Cardiac septum (tissue), 1 donor: ENCODE results near the gene MEOX2. TPM values are rescaled to one million over a fixed set of nuclear protein-coding genes. Genes with fewer than 3 reads are reported as not detected.

Source experiments
- DNase-seq: peaks from one replicate; pipeline ENCODE4 v3.0.0-alpha.2; 2020; ENCODE audit warnings: low spot score
- intact Hi-C: fragments of 100-400 bp; cut with DNase I; formaldehyde crosslinking; loops from one replicate; pipeline ENCODE4 v1.14.0; 2022
- total RNA-seq: library from RNA; stranded (reverse); fragmentation: NEBNext Ultra II Directional; extraction: Animal tissue kit (Norgen Biotek cat#: 25700); gene quantifications from one replicate; pipeline ENCODE4 v1.2.1, GENCODE V29; 2021
- donor health status: DM: no; HTN: no; CAD: no.

The MEOX2 gene
- total RNA-seq, 1 donor from 2014 or later: 6.9 TPM

DNA sequence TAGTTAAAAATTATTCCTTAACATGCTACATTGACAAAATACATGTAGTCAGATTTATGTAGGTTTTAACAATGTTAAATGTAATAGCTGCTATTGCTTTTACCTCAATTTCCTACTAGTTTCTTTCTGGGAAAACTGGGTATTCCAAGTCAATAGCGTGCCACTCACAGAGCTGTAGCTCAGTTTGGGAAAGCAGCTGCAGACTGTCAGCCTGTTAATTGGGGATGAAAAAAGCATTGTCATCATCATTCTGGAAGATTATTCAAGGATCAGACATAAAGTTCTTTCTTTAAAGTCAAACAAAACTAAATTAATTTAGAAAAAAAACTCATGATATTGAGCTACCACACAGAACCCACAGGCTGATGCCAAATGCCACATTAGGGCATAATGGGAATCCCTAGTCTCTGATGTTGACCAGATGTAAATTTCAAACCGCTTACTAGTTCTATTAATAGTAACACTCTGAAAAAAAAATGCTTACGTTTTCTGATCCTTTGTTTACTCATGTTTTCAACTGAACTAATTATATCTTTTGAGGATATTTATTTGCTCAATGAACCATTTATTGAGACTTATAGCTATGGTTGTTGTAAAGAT lies 105.0 kb downstream of the MEOX2 start:
- intact Hi-C loops: no loop called here
- no peak for DNase-seq

GRCh38 chr7:15580604-15581351 lies 105.7 kb downstream of the MEOX2 start:
- DNase-seq: no peak
- intact Hi-C loops: no loop called here

GRCh38 chr7:15577600-15577999 lies 108.9 kb downstream of the MEOX2 start:
- DNase-seq: no peak
- intact Hi-C loops: no loop called here

GRCh38 chr7:15571301-15571878 lies 115.1 kb downstream of the MEOX2 start:
- intact Hi-C loops: no loop called here
- DNase-seq: no peak

DNA sequence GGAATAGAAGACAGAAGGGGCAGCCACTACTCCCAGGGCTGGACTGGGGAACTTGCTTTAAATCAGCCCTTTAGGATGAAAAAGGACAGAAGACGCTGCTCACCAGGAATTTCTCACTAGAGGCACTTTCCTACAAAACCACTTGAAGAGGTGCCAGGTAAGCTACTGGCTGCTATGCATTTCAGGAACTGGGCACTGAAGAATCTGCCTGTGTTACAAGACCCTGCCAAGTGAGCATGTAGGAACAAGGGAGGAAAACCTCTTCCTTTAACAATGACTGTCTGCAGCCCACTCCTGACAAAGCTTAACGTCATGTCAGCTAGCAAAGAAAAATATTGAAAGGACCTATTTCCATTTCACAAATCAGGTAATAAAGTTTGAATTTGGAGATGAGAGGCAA lies 118.8 kb downstream of the MEOX2 start:
- DNase-seq: no peak
- intact Hi-C loops: no loop called here

DNA sequence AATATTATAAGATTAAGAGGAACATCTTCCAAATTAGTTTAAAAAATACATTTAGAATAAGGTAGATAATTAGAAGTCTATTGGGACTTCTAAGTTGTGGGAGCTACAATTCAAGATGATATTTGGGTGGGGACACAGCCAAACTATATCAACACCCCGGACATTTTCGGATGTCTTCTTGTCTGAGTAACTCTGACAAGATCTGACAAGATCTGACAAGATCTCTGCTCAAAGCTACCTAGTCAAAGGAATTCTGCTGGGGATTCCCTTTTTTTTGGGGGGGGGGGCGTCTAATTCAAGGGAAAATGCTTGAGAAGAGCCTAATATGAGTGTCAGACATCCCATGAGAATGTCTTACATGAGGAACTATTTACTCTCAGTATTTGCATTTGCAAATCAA lies 119.4 kb downstream of the MEOX2 start:
- no peak for DNase-seq
- intact Hi-C loops: no loop called here

GRCh38 chr7:15566476-15566875 lies 120.0 kb downstream of the MEOX2 start:
- DNase-seq: no peak
- intact Hi-C loops: no loop called here

- intact Hi-C loops: no loop called here
- peak; percentile 83 for DNase-seq
These were observed 124.6 kb downstream of the MEOX2 start, which contains the start of gene AGMO for GRCh38 chr7:15561835-15562234. Gene AGMO (minus strand): TSS chr7:15562015.

Other genes starting within 250 kb of the MEOX2 start
- 0.40 TPM for gene AGMO, start 124.7 kb downstream of the MEOX2 start, total RNA-seq